ENCODE data around the gene LUZP1.

GRCh38 chr1:23122796-23123195 lies 45.9 kb downstream of the LUZP1 start:
- no peak for TF ChIP-seq POLR2A (IDR thresholded peaks at IDR 0.05; ENCODE audit: low read length)
- no peak for TF ChIP-seq GATA1 (IDR thresholded peaks at IDR 0.05; ENCODE audit: low read depth, low read length)

Data from erythroblast (primary cell).